ENCODE results near the gene SF3B2.

The SF3B2 gene

GRCh38 chr11:66037327-66037726 lies 14.8 kb upstream of the SF3B2 start:
- Histone ChIP-seq H3K4me1 (ENCODE audit: low read depth, poor library complexity, severe bottlenecking) (no peaks in the 10 kb centered on the region), H2AFZ (ENCODE audit: low read depth) (no peak overlapping the region), H3K9ac (no peak overlapping the region), H3K79me2 (ENCODE audit: insufficient read depth, low read depth) (no peaks in the 10 kb centered on the region), H3K4me3 (IDR thresholded peaks at IDR 0.05; ENCODE audit: insufficient read depth, low read depth, low read length) (no peak overlapping the region), H3K27ac (no peak overlapping the region), H3K36me3 (ENCODE audit: insufficient read depth) (no peaks in the 10 kb centered on the region), H4K20me1 (ENCODE audit: insufficient read depth) (no peaks in the 10 kb centered on the region), H3K4me2 (no peak overlapping the region), H3K27me3 (ENCODE audit: insufficient read depth, low read depth) (no peaks in the 10 kb centered on the region)
- no peak for TF ChIP-seq CTCF (conservative IDR thresholded peaks at IDR 0.05; ENCODE audit: low read depth, low read length)

DNA sequence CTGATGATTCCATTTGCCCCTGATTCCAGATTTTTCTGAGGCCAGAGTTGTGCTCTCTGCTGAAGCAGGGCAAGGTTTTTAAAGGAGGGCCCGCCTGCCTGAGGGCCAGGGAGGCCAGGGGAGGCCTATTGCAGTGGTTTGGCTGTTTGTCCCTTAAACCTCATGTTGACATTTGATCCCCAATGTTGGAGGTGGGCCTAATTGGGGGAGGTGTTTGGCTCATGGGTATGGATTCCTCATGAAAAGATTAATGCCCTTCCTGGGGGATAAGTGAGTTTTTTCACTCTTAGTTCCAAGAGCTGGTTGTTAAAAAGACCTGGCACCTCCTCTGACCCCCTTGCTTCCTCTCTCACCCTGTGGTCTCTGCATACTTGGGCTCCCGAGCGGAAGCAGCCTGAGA lies 12.4 kb upstream of the SF3B2 start:
- no peak overlapping the region for H2AFZ ChIP-seq (ENCODE audit: low read depth)
- H3K4me3 ChIP-seq (IDR thresholded peaks at IDR 0.05; ENCODE audit: insufficient read depth, low read depth, low read length) = no peak overlapping the region
- no peak overlapping the region for H3K4me2 ChIP-seq
- peaks cover 7% of the 10 kb centered on the region for H3K4me1 ChIP-seq (ENCODE audit: low read depth, poor library complexity, severe bottlenecking)
- no peak overlapping the region for H3K9ac ChIP-seq
- no peaks in the 10 kb centered on the region for H3K36me3 ChIP-seq (ENCODE audit: insufficient read depth)
- H3K27me3 ChIP-seq (ENCODE audit: insufficient read depth, low read depth) = no peaks in the 10 kb centered on the region
- no peaks in the 10 kb centered on the region for H4K20me1 ChIP-seq (ENCODE audit: insufficient read depth)
- TF ChIP-seq CTCF (conservative IDR thresholded peaks at IDR 0.05; ENCODE audit: low read depth, low read length) = no peak
- H3K79me2 ChIP-seq (ENCODE audit: insufficient read depth, low read depth) = no peaks in the 10 kb centered on the region
- no peak overlapping the region for H3K27ac ChIP-seq

DNA sequence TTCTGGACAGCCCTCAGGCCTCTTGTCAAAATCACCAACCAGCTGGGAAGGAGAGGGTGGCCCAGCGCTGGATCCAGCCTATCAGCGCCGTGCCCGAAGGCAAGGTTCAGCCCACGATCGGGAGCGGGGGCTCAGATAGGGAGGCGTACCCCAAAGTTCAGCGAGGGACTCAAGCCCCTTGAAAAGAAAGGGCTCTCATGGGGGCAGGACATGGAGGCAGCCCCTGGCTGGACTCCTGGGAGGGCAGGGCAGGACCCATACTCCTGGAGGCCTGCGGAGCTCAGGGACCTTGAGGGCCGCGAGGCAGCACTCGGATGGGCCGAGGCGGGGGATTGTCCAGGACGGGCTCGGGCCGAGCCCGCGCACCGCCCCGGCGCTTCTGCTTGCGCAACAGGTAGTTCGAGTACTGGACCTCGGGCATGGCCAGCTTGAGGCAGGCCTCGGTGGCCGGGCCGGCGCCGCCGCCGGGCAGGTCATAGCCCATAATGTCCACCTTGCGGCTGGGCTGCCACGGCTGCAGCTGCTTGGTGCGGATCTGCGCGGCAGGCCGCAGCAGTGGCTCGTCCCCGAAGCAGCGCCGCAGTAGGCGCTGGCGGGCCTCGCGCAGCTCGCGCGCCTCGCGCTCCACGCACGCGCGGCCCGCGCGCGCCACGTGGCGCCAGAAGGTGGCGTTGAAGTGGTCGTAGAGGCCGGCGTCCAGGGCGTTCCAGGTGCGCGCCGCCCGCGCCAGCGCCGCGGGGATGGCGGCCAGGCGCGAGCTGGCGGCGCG lies 9.8 kb upstream of the SF3B2 start:
- no peak overlapping the region for H3K4me2 ChIP-seq
- H3K36me3 ChIP-seq (ENCODE audit: insufficient read depth) = no peaks in the 10 kb centered on the region
- no peaks in the 10 kb centered on the region for H3K79me2 ChIP-seq (ENCODE audit: insufficient read depth, low read depth)
- H2AFZ ChIP-seq (ENCODE audit: low read depth) = no peak overlapping the region
- no peak overlapping the region for H3K9ac ChIP-seq
- H3K4me3 ChIP-seq (IDR thresholded peaks at IDR 0.05; ENCODE audit: insufficient read depth, low read depth, low read length) = no peak overlapping the region
- peaks cover 25% of the 10 kb centered on the region for H3K4me1 ChIP-seq (ENCODE audit: low read depth, poor library complexity, severe bottlenecking)
- no peaks in the 10 kb centered on the region for H4K20me1 ChIP-seq (ENCODE audit: insufficient read depth)
- no peak overlapping the region for H3K27ac ChIP-seq
- H3K27me3 ChIP-seq (ENCODE audit: insufficient read depth, low read depth) = no peaks in the 10 kb centered on the region
- no peak for TF ChIP-seq CTCF (conservative IDR thresholded peaks at IDR 0.05; ENCODE audit: low read depth, low read length)

DNA sequence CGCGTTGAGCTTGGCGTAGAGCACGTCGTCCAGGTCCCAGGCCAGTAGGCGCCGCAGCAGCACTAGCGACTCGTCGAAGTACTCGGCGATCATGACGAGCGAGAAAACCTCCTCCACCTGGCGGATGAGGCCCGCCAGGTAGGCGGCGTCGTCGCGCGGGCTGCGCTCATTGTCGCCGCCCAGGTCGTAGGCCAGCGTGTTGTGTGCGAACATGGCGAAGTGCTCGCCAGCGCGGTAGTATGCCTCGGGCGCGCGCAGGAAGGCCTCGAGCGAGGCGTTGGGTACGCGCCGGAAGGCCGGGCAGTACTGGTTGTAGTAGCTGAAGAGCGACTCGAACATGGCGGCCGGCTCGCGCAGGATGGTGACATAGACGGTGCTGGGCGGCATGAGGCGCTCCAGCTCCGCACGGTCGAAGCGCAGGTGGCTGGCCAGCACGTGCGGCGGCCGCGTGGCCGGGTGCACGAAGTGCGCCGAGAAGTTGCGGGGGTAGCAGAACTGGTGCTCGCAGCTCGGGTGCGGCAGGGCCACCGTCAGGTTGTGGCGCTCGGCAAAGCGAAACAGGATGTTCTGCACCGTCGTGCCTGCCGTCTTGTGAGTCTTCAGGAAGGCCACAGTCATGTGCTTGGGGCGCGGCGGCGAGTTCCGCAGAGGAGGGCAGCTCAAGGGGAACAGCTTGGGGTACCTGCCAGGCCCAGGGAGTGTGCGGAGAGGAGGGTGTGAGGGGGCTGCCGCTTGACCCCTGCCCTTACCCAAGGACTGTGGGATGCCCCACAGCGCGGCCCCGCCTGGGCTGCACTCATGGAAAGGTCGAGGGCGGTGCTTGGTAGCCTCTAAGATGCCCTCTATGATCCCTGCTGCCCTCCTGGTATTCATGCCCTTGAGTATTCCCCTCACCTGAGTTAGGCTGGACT lies 8.9 kb upstream of the SF3B2 start:
- Histone ChIP-seq H3K36me3 (ENCODE audit: insufficient read depth) (no peaks in the 10 kb centered on the region), H3K27me3 (ENCODE audit: insufficient read depth, low read depth) (no peaks in the 10 kb centered on the region), H3K4me1 (ENCODE audit: low read depth, poor library complexity, severe bottlenecking) (peaks cover 25% of the 10 kb centered on the region), H3K4me3 (IDR thresholded peaks at IDR 0.05; ENCODE audit: insufficient read depth, low read depth, low read length) (no peak overlapping the region), H3K27ac (no peak overlapping the region), H3K79me2 (ENCODE audit: insufficient read depth, low read depth) (no peaks in the 10 kb centered on the region), H3K9ac (no peak overlapping the region), H4K20me1 (ENCODE audit: insufficient read depth) (no peaks in the 10 kb centered on the region), H3K4me2 (no peak overlapping the region), H2AFZ (ENCODE audit: low read depth) (no peak overlapping the region)
- TF ChIP-seq CTCF (conservative IDR thresholded peaks at IDR 0.05; ENCODE audit: low read depth, low read length) = no peak
